HepG2 (cell line): ENCODE data around the gene COL27A1. TPM values are rescaled to one million over a fixed set of nuclear protein-coding genes. Genes with fewer than 3 reads are reported as not detected.
A peak's percentile ranks its signal among the peaks of the same experiment; 100 is the strongest.

Experiments used
- ATAC-seq: fragments of 200-7000 bp; cut with Tn5 transposase; 3 replicates; pipeline ENCODE4 v1.9.1; 2020; ENCODE audit warnings: mild to moderate bottlenecking, moderate library complexity
- BruUV-seq: library from RNA; stranded (reverse); fragments of 400-500 nt; replicated peaks from 2 replicates; lab custom pipeline; 2021; lab: Mats Ljungman, UMichigan
- CTCF ChIA-PET: fragments of 300-600 bp; formaldehyde crosslinking; extraction: SDS; loops from one replicate; lab custom pipeline; 2021; ENCODE audit warnings: low total read pairs, inconsistent platforms, low intra/inter-chr PET ratio; lab: Yijun Ruan, JAX
- POLR2A ChIA-PET: fragments of 350-600 bp; sonication (Branson Sonifier 250); formaldehyde crosslinking; loops from one replicate; lab custom pipeline; 2020; ENCODE audit warnings: antibody characterized with exemption, inconsistent platforms; lab: Yijun Ruan, JAX
- DNase-seq: peaks from one replicate; pipeline ENCODE4 v3.0.0-alpha.2; 2015; ENCODE audit warnings: low spot score
- FAIRE-seq: peaks from 3 replicates; lab custom pipeline; 2011; peaks lifted over from hg19 to GRCh38; lab: Jason Lieb, UNC
- H2AFZ ChIP-seq: one replicate; pipeline ENCODE4 v1.6.1; 2011; ENCODE audit warnings: low read length, inconsistent platforms
- H3K27ac ChIP-seq: fragments of 300-600 bp; 3 replicates; pipeline ENCODE4 v1.8.0; 2011; ENCODE audit warnings: mixed run types, mild to moderate bottlenecking, mixed read lengths, low read length, inconsistent platforms; ENCODE audit not compliant: insufficient read depth; ENCODE audit errors: extremely low read length
- H3K27me3 ChIP-seq, 2 experiments: fragments of 200-600 bp in 1 of 2; 2 replicates in 1 of 2; 3 replicates in 1 of 2; pipeline versions ENCODE4 v1.6.0 to v1.8.0; 2011; ENCODE audit warnings: low read length in 2 of 2, mild to moderate bottlenecking in 2 of 2, moderate library complexity in 2 of 2, inconsistent platforms in 1 of 2; ENCODE audit not compliant: insufficient read depth in 2 of 2, control insufficient read depth in 1 of 2
- H3K36me3 ChIP-seq, 2 experiments: fragments of 200-600 bp in 1 of 2; replicated peaks in 1 of 2; 2 replicates in 1 of 2; 3 replicates in 1 of 2; pipeline versions ENCODE4 v1.5.1 to v1.8.0; 2011; ENCODE audit warnings: low read length in 2 of 2, inconsistent platforms in 1 of 2; ENCODE audit not compliant: insufficient read depth in 2 of 2, control insufficient read depth in 1 of 2
- H3K4me1 ChIP-seq: 2 replicates; pipeline ENCODE4 v1.5.1; 2012; ENCODE audit warnings: low read length, inconsistent platforms; ENCODE audit not compliant: insufficient read depth
- H3K4me2 ChIP-seq: 2 replicates; pipeline ENCODE4 v1.6.0; 2011; ENCODE audit warnings: low read depth, low read length, inconsistent platforms
- H3K4me3 ChIP-seq, 3 experiments: fragments of 200-600 bp in 1 of 3; sonication (generic), shearing (Covaris generic) in 1 of 3; replicated peaks in 1 of 3; 2 replicates each; pipeline ENCODE4 v1.5.1; 2011 to 2016; ENCODE audit warnings: low read length in 3 of 3, inconsistent platforms in 2 of 3, low read depth in 2 of 3, mild to moderate bottlenecking in 2 of 3, control low read depth in 1 of 3, mixed read lengths in 1 of 3; ENCODE audit not compliant: insufficient read depth in 1 of 3
- H3K79me2 ChIP-seq: one replicate; pipeline ENCODE4 v1.6.1; 2011; ENCODE audit warnings: low read length, inconsistent platforms; ENCODE audit not compliant: insufficient read depth
- H3K9ac ChIP-seq: 2 replicates; pipeline ENCODE4 v1.6.0; 2011; ENCODE audit warnings: mild to moderate bottlenecking, low read depth, low read length, inconsistent platforms; ENCODE audit not compliant: insufficient read depth
- H3K9me3 ChIP-seq: 2 replicates; pipeline ENCODE4 v1.5.1; 2012; ENCODE audit warnings: mild to moderate bottlenecking, low read length
- H4K20me1 ChIP-seq: 2 replicates; pipeline ENCODE4 v1.6.0; 2011; ENCODE audit warnings: inconsistent platforms, mild to moderate bottlenecking, low read length, moderate library complexity; ENCODE audit not compliant: insufficient read depth
- ATAD3A ChIP-seq: sonication (generic); formaldehyde crosslinking; IDR thresholded peaks from 2 replicates; pipeline ENCODE4 v1.4.0; 2020; ENCODE audit warnings: missing genetic modification reagents
- FOXK1 ChIP-seq: sonication (generic); formaldehyde crosslinking; IDR thresholded peaks from 2 replicates; pipeline ENCODE4 v1.4.0; 2020; ENCODE audit warnings: low read depth, missing genetic modification reagents, borderline replicate concordance
- HOXA9 ChIP-seq: sonication (generic); formaldehyde crosslinking; IDR thresholded peaks from 2 replicates; pipeline ENCODE4 v1.8.1; 2022; ENCODE audit warnings: missing genetic modification reagents, mild to moderate bottlenecking, moderate library complexity, borderline replicate concordance
- HOXD1 ChIP-seq: sonication (generic); formaldehyde crosslinking; IDR thresholded peaks from 2 replicates; pipeline ENCODE4 v1.5.0; 2020; ENCODE audit warnings: missing genetic modification reagents
- MBD4 ChIP-seq: IDR thresholded peaks from 2 replicates; pipeline ENCODE4 v1.6.1; 2012; ENCODE audit warnings: low read length, inconsistent platforms, borderline replicate concordance
- MEIS1 ChIP-seq: sonication (generic); formaldehyde crosslinking; IDR thresholded peaks from 2 replicates; pipeline ENCODE4 v1.9.0; 2021; ENCODE audit warnings: mild to moderate bottlenecking, missing genetic modification reagents, moderate library complexity, borderline replicate concordance
- PBX2 ChIP-seq: IDR thresholded peaks from 2 replicates; pipeline ENCODE4 v1.6.1; 2016; ENCODE audit warnings: control low read depth
- PHF21A ChIP-seq: sonication (generic); formaldehyde crosslinking; IDR thresholded peaks from 2 replicates; pipeline ENCODE4 v1.5.0; 2020; ENCODE audit warnings: mild to moderate bottlenecking, missing genetic modification reagents
- PHF5A ChIP-seq: IDR thresholded peaks from one replicate; pipeline ENCODE4 v1.6.1; 2018; ENCODE audit warnings: low read depth, missing genetic modification reagents; ENCODE audit not compliant: unreplicated experiment
- PRDM4 ChIP-seq: sonication (generic); formaldehyde crosslinking; IDR thresholded peaks from 2 replicates; pipeline ENCODE4 v1.9.0; 2021; ENCODE audit warnings: missing genetic modification reagents, borderline replicate concordance
- PTBP1 ChIP-seq: fragments of 200-400 bp; formaldehyde crosslinking; IDR thresholded peaks from 2 replicates; pipeline ENCODE4 v1.6.1; 2018; ENCODE audit warnings: low read length, low read depth; ENCODE audit not compliant: poor library complexity, severe bottlenecking
- RXRA ChIP-seq: sonication (generic); formaldehyde crosslinking; IDR thresholded peaks from 2 replicates; pipeline ENCODE4 v1.5.1; 2020; ENCODE audit warnings: missing genetic modification reagents
- SPEN ChIP-seq: sonication (generic); formaldehyde crosslinking; IDR thresholded peaks from 2 replicates; pipeline ENCODE4 v1.5.1; 2020; ENCODE audit warnings: low read depth, mild to moderate bottlenecking, missing genetic modification reagents
- YY1 ChIP-seq: IDR thresholded peaks from 2 replicates; pipeline ENCODE4 v1.6.1; 2011; ENCODE audit warnings: low read length, low read depth, moderate library complexity, mild to moderate bottlenecking; ENCODE audit not compliant: insufficient read depth, insufficient replicate concordance
- ZBTB38 ChIP-seq: sonication (generic); formaldehyde crosslinking; IDR thresholded peaks from 2 replicates; pipeline ENCODE4 v1.5.1; 2020; ENCODE audit warnings: mild to moderate bottlenecking, missing genetic modification reagents
- ZFP62 ChIP-seq: sonication (generic); formaldehyde crosslinking; IDR thresholded peaks from 2 replicates; pipeline ENCODE4 v1.4.0; 2020; ENCODE audit warnings: missing genetic modification reagents
- ZNF234 ChIP-seq: sonication (generic); formaldehyde crosslinking; conservative IDR thresholded peaks from 2 replicates; pipeline ENCODE4 v1.5.1; 2020; ENCODE audit warnings: mild to moderate bottlenecking, missing genetic modification reagents
- ZNF713 ChIP-seq: sonication (generic); formaldehyde crosslinking; IDR thresholded peaks from 2 replicates; pipeline ENCODE4 v1.4.0; 2020; ENCODE audit warnings: mild to moderate bottlenecking, missing genetic modification reagents
- ZSCAN22 ChIP-seq: sonication (generic); formaldehyde crosslinking; IDR thresholded peaks from 2 replicates; pipeline ENCODE4 v1.4.0; 2020; ENCODE audit warnings: mild to moderate bottlenecking, missing genetic modification reagents
- WGBS: methylation state at CpG from one replicate; pipeline ENCODE4 v1.1.6; 2017; ENCODE audit warnings: low lambda C conversion rate; 5-methylcytosine and 5-hydroxymethylcytosine counted together
- in situ Hi-C: cut with HindIII; loops from 2 replicates; pipeline ENCODE4 v1.10.0; 2017; ENCODE audit warnings: low pct_unique_long_range_greater_than_20kb; ENCODE audit not compliant: extremely low pct_ligation_motif_present
- intact Hi-C: fragments of 100-400 bp; cut with micrococcal nuclease; formaldehyde crosslinking; loops from one replicate; pipeline ENCODE4 v1.10.0; 2022; ENCODE audit not compliant: unreplicated experiment
- polyA plus RNA-seq, 8 experiments: library from polyadenylated mRNA; depleted of rRNA in 3 of 8; stranded (reverse) in 7 of 8; unstranded in 1 of 8; fragments of >200 nt; fragmentation: Illumina TruSeq in 4 of 8; extraction: Trizol in 4 of 8; gene quantifications; 2 replicates each; pipeline versions ENCODE4 v1.2.1 to v1.2.3, GENCODE V29; 2011 to 2016; ENCODE audit warnings: low read depth in 4 of 8, missing spikeins in 1 of 8, mixed read lengths in 1 of 8; ENCODE audit not compliant: insufficient read depth in 1 of 8
- total RNA-seq, 5 experiments: library from RNA; depleted of rRNA; stranded (reverse); fragments of >200 nt; fragmentation: Illumina TruSeq; extraction: Trizol; gene quantifications; 2 replicates each; pipeline ENCODE4 v1.2.3, GENCODE V29; 2016; ENCODE audit warnings: low read depth in 1 of 5
- TF ChIP-seq, protein P1 (sequence below): sonication (generic); formaldehyde crosslinking; IDR thresholded peaks from 2 replicates; pipeline ENCODE4 v1.4.0; 2020; ENCODE audit warnings: missing genetic modification reagents

COL27A1 gene
- total and polyA plus RNA-seq, 2 of the 13 experiments (the other 11 are each of a cell fraction or from before 2014, with no cell fraction given): 71.3 to 89.1 TPM

- H3K4me1 ChIP-seq: peaks cover 62% of the 10 kb centered on the region
- H3K4me3 ChIP-seq: peak overlapping the region in 1 of 3 experiments; percentile 13; a peak in 1 of 6 replicates
- intact Hi-C loops (no loop called here), in situ Hi-C loops (no loop called here)
- peaks cover 23% of the 10 kb centered on the region for H3K79me2 ChIP-seq
- no peak for FAIRE-seq
- no peaks in the 10 kb centered on the region for H3K9me3 ChIP-seq
- no peak for TF ChIP-seq FOXK1 (CRISPR knock-in tag)
- TF ChIP-seq ZFP62 (CRISPR knock-in tag): no peak
- no peak for TF ChIP-seq PHF5A (CRISPR knock-in tag)
- TF ChIP-seq MEIS1 (CRISPR knock-in tag): no peak
- no peak for TF ChIP-seq SPEN (CRISPR knock-in tag)
- no peak for TF ChIP-seq ZSCAN22 (CRISPR knock-in tag)
- TF ChIP-seq, protein P1, sequence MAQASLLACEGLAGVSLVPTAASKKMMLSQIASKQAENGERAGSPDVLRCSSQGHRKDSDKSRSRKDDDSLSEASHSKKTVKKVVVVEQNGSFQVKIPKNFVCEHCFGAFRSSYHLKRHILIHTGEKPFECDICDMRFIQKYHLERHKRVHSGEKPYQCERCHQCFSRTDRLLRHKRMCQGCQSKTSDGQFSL (CRISPR knock-in tag): no peak
- peak; percentile 15; the same call in 1 of the 2 replicates for TF ChIP-seq ZNF713 (CRISPR knock-in tag)
- TF ChIP-seq ATAD3A (CRISPR knock-in tag): no peak
- TF ChIP-seq ZBTB38: peak; percentile 43; the same call in 1 of the 2 replicates
- TF ChIP-seq HOXA9 (CRISPR knock-in tag): no peak
- 0 out of 2 replicates have a peak, but pooled peaks have one; percentile 25 for TF ChIP-seq PHF21A (CRISPR knock-in tag)
- TF ChIP-seq HOXD1 (CRISPR knock-in tag): no peak
- no peak for TF ChIP-seq PRDM4 (CRISPR knock-in tag)
- TF ChIP-seq PBX2 (CRISPR knock-in tag): 0 out of 2 replicates have a peak, but pooled peaks have one; percentile 15
- no peak for TF ChIP-seq MBD4
- no peak for TF ChIP-seq RXRA (CRISPR knock-in tag)
- no peak for TF ChIP-seq YY1
- no peak for TF ChIP-seq PTBP1
- TF ChIP-seq ZNF234 (CRISPR knock-in tag): no peak
- DNase-seq: no peak
- ChIA-PET POLR2A (interaction anchor here (1.1 to 1.7 kb wide), 3 partner anchors 153 to 229 kb away, joined by 3 to 8 read pairs (median 5); partner anchors contain the start of gene KIF12), CTCF (no interaction called here)
- WGBS: 76% methylated on average over 2 of the region's 8 CpGs
- no TSS peak for BruUV-seq
- peak overlapping the region; percentile 96 for H3K27ac ChIP-seq
- ATAC-seq: no peak
- no peaks in the 10 kb centered on the region for H3K27me3 ChIP-seq
- H2AFZ ChIP-seq: no peak overlapping the region
- H4K20me1 ChIP-seq: no peaks in the 10 kb centered on the region
- peak overlapping the region; percentile 76 for H3K4me2 ChIP-seq
- H3K9ac ChIP-seq: peak overlapping the region; percentile 67
- peaks cover 0 to 7% of the 10 kb centered on the region in 2 experiments; a peak in 2 of 5 replicates for H3K36me3 ChIP-seq
Measured at GRCh38 chr9:114327749-114328148, 172.4 kb downstream of the COL27A1 start.
